Left cardiac atrium (tissue), 4 donors: ENCODE results near the gene WFDC2. TPM values are rescaled to one million over a fixed set of nuclear protein-coding genes. Genes with fewer than 3 reads are reported as not detected.

ENCODE experiments used
- ATAC-seq, 2 donors: fragments of 200-7000 bp; cut with Tn5 transposase; one replicate each; pipeline ENCODE4 v1.9.1; 2020; ENCODE audit warnings: mild to moderate bottlenecking in 2 of 2, moderate library complexity in 2 of 2
- DNase-seq: peaks from one replicate; pipeline ENCODE4 v3.0.0-alpha.2; 2020
- intact Hi-C, 2 donors: fragments of 100-400 bp; cut with DNase I; formaldehyde crosslinking; loops; one replicate each; pipeline versions ENCODE4 v1.14.1 to v1.15.1; 2022 to 2023
- long read RNA-seq: library from polyadenylated mRNA; unstranded; transcript quantifications from one replicate; pipeline ENCODE4 v2.0.0, GENCODE V29; 2021
- total RNA-seq, 2 donors: library from RNA; stranded (reverse); fragmentation: NEBNext Ultra II Directional; extraction: Animal tissue kit (Norgen Biotek cat#: 25700); gene quantifications; one replicate each; pipeline ENCODE4 v1.2.1, GENCODE V29; 2021
- donor health status: DM: no; HTN: yes; CAD: no.
- donor health status: DM: no; HTN: yes; CAD: no; lungs with severe emphysema.
- donor health status: DM: yes; HTN: yes; CAD: no.
- donor health status: Dilated cardiomyopathy.

The WFDC2 gene, protein sequence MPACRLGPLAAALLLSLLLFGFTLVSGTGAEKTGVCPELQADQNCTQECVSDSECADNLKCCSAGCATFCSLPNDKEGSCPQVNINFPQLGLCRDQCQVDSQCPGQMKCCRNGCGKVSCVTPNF
- total RNA-seq: 1 to 10 TPM in 1 of 2 donors, under 1 TPM in 1; 0.52 to 6.9 TPM
- long read RNA-seq: 0 reads

DNA sequence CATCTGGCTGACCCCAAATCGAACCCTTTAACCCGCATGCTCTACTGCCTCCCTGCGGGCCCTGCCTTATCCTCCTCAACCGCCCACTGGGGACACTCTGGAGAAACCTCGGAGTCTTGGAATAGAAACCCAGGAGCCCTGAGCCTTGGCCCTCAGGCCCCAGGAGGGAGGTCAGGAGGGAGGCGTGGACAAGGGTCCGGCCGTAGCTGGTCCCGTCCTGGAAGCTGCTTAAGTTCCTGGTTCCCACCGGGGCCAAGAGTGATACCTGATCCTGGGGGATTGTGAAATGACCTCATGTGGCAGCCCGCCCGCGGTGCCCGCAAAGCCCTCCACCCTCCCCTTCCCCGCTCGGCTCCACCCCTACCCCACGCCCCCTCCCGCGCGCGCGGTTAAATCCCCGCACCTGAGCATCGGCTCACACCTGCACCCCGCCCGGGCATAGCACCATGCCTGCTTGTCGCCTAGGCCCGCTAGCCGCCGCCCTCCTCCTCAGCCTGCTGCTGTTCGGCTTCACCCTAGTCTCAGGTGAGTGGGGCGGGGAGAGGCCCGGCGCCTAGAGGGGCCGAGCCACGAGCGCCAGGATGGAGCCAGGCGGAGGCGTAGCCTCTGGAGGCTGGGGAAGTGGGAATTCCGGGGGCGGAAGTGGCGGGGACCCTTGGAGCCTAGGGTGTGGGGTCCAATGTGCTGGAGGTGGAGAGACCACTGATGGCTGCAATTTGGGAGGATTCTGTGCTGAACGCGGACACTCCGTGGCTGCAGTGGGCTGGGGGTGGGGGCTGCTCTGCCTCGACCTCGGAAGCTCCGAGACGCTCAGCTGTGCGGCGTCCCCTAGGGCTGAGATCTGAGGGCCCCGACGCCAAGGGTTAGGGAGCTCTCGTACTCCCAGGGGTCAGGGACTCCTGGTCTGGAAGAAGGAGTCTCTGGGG is at the start of gene WFDC2:
Gene WFDC2 (plus strand): TSS at position 418 of the 926 bp plus-strand sequence. CDS start 29 bp downstream, at position 447.
- ATAC-seq (peak; percentile 40 to 66), DNase-seq (no peak)
- intact Hi-C loops: no loop called here

DNA sequence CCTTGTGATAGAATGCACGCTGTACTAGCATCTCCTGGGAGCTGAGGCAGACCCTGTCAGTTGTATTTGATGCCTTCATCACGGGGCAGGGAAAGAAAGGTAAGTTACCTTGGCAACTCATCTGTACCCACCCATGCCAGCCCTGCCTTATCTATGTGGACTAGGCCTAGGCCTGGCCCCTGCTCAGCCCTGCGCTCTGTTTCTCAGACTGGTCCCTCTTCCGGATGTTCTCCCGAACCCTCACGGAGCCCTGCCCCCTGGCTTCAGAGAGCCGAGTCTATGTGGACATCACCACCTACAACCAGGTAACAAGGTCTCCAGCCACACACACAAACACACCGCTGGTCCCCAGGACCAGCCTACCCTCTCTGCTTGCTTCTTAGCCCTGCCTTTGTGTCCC is 49.4 kb upstream of the WFDC2 start:
- intact Hi-C loops: no loop called here
- ATAC-seq: peak in 1 of 2 donors; percentile 6
- no peak for DNase-seq

DNA sequence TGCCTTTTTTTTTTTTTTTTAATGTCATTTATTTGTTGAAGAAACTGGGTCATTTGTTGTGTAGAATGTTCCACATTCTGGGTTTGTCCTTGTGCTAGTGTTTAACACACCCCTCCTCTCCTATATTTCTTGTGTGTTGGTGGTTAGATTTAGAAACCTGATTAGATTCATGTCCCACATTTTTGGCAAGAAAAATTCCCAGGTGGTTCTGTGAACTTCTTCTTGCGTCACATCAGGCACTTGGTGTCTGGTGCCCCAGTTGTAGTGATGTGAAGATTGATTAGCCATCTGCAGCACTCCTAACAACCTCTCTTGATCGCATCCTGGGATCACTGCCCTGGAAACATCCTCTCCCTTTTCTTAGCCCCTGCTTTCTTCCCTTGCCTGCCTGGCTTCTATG is 45.9 kb upstream of the WFDC2 start:
- intact Hi-C loops: no loop called here
- ATAC-seq: no peak
- no peak for DNase-seq

DNA sequence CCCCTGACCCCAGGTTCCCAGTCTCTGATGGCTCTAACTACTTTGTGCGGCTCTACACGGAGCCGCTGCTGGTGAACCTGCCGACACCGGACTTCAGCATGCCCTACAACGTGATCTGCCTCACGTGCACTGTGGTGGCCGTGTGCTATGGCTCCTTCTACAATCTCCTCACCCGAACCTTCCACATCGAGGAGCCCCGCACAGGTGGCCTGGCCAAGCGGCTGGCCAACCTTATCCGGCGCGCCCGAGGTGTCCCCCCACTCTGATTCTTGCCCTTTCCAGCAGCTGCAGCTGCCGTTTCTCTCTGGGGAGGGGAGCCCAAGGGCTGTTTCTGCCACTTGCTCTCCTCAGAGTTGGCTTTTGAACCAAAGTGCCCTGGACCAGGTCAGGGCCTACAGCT is 44.0 kb upstream of the WFDC2 start:
- DNase-seq (no peak), ATAC-seq (no peak)
- intact Hi-C loops: no loop called here

DNA sequence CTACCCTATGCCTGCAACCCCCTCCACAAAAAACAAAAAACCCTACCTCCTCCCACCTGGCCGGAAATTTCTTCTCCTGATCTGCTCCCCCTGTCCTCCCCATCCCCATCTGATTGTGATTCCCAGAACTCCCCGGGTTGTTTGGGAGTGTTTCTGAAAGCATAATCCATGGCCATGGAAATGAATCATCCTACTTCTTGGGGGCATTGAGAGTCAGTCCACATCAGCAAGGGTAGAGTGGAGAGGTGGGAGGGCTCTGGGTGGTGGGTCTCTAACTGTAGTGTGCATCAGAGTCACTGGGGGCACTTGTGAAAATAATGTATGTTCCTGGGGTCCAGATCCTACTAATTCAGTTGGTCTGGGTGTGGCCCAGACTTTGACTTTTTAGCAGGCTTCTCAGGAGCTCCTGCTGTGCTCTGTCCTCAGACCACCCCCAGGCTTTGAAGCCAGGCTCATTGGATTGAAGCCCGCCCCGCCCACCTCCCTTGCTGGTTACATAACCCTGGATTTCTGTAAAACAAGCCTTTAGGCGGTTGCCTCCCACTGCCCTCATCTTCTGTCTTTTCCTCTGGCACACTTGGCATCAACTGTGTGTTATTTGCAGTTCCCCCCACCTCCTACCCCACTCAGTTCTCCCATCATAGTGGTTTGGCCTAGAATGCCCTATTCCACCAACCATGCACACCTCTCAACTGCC is 43.1 kb upstream of the WFDC2 start:
- peak; percentile 45 to 77 for ATAC-seq

DNA sequence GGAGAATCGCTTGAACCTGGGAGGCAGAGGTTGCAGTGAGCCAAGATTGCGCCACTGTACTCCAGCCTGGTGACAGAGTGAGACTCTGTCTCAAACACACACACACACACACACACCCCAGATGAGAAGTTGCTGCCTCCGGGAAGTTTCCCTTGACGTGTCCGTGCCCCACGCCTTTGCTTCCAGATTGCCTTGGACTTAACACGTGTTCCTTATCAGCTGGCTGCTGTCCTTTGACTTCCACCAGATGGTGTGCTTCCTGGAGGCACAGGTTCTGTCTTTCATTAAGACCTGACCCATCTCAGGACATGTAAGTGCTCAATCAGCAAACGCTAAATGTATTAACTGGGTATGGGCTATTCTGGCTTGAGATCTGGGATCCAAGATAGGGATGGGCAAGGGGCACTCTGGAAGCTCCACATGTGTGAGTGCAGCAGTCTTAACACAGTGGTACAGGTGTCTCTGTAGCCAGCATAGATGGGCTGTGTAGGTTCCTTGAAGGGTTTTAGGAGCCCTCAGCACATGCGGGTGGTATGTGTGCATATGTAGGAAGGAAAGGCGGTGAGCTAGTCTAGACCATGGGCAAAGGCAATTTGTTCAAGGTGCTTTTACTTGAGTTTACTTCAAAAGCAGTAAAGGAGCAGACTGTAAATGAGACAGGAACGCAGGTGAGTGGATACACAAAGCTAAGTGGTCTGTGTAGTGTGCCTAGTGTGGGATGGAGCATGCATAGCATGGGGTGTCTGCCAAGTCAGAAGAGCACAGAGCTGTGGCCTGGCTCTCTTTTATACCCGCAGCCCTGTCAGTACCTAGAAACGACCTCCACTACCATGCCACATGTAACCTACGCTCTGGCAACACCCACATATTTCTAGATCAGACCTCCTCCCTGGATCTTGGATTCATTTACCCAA is 42.1 kb upstream of the WFDC2 start:
- intact Hi-C loops: no loop called here
- peak in 1 of 2 donors; percentile 51 for ATAC-seq
- DNase-seq: peak; percentile 58

More for the DNA sequence above, 43.1 kb upstream of the WFDC2 start:
- intact Hi-C loops: no loop called here
- DNase-seq: no peak

DNA sequence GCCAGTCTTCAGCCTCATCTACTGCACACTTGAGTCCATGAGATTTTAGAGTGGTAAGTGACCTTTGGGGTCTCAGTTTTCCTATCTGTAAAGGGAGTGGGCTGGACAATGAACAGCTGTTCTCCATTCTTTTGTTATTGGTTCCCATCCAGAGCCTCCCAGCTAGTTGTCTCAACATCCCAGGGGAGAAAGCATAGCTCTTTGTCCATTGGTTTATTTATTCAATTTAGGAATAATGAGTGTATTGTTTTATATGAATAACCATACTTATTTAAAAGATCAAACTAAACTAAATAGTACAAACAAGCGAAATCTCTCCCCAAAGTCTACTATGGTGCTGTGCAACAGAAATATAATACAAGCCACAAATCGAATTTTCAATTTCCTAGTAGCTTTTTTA is 39.9 kb upstream of the WFDC2 start:
- DNase-seq (no peak), ATAC-seq (no peak)
- intact Hi-C loops: no loop called here

DNA sequence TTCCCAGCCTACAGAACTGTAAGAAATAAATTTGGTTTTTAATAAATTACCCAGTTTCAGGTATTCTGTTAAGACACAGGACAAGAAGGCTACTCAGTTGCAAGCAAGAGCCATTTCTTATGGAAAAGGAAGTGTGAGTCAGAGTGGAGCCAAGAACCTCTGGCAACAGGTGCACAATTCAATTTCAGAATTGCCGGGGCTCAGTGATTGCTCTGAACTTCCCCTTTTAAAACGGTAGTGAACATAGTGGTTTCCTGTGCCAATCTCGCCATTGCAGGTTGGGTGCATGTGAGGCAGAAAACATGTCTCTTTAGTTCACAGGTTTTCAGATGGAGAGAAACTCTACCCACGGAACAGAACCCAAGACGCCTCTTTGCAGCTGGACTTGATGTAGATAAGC is 37.3 kb upstream of the WFDC2 start:
- intact Hi-C loops: no loop called here
- DNase-seq: no peak
- ATAC-seq: no peak

DNA sequence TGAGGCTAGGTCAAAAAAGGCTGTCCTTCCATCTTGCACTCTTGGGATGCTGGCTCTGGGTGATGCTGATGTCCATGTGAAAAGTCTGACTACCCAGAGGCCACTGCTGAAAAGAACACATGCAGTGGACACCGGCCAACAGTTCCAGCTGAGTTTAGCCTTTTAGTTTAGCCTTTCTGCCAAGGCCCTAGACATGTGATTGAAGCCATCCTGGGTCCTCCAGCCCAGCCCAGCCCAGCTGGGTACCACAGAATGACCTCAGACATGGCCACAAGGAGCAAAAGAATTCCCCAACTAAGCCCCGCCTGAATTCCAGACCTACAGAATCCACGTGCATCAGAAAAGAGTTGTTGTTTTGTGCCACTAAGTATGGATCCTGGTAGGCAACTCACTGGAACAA is 36.2 kb upstream of the WFDC2 start:
- intact Hi-C loops: no loop called here
- DNase-seq (peak; percentile 70), ATAC-seq (peak; percentile 71 to 79)

DNA sequence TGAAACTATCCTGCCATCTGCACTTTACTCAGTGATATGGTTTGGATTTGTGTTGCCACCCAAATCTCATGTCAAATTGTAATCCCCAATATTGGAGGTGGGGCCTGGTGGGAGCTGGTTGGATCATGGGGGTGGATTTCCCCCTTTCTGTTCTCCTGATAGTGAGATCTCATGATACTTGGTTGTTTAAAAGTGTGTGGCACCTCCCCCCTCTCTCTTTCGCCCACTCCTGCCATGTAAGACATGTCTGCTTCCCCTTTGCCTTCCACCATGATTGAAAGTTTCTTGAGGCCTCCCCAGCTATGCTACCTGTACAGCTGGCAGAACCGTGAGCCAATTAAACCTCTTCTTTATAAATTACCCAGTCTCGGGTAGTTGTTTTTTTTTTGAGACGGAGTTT is 35.6 kb upstream of the WFDC2 start:
- intact Hi-C loops: no loop called here
- DNase-seq (no peak), ATAC-seq (no peak)

DNA sequence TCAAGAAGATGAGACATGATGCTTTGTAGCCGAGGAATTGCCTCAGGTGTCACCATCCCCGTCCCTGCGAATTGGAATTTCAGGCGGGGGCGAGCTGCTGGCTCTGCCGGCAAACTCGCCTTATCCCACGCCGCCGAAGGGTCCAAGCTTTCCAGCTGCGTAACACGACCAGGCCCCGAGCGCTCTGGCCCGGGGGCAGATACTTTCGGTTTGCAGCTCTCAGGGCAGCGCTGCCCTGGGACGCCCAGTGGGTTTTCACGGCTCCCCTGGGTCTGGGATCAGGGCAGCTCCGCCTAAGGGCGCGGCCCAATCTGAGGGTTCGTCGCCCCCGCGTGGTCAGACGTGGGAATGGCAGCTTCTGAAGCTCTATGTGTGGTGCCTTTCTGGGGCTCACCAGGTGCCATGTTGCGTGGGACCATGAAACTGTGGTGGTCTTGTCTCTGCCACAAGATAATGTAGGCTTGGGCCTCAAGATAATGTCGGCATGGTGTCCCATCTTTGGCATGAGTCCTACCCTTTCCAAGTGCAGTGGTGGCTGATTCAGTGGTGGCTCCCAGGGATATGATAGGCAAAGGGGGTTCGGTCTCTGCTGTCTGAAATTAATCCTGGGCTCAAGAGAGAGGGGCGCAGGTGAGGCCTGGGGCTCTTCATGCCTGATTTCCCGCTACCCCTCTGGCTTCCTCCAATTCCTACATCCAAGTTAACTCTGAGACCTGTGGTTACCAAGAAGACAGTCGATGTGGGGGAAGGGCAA is 32.6 kb upstream of the WFDC2 start:
- DNase-seq: peak; percentile 91
- peak; percentile 97 to 98 for ATAC-seq
- intact Hi-C loops: loop anchor here (2.0 to 5.0 kb wide), 3 partner anchors 62 to 114 kb away; no protein-coding TSS in a partner anchor

DNA sequence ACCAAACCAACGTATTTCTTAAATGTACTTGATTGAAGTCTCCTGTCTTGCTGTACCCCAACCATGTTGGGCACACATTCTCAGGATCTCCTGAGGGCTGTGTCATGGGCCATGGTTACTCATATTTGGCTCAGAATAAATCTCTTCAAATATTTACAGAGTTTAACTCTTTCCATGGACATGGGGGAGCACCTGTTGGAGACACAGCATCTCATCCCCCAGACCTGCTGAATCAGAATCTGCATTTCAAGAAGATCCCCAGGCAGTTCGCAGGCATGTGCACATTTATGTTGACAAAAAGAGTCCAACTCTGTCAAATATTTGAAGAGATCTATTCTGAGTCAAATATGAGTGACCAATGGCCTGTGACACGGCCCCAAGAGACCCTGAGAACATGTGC is 29.1 kb upstream of the WFDC2 start:
- ATAC-seq (no peak), DNase-seq (no peak)
- intact Hi-C loops: no loop called here

DNA sequence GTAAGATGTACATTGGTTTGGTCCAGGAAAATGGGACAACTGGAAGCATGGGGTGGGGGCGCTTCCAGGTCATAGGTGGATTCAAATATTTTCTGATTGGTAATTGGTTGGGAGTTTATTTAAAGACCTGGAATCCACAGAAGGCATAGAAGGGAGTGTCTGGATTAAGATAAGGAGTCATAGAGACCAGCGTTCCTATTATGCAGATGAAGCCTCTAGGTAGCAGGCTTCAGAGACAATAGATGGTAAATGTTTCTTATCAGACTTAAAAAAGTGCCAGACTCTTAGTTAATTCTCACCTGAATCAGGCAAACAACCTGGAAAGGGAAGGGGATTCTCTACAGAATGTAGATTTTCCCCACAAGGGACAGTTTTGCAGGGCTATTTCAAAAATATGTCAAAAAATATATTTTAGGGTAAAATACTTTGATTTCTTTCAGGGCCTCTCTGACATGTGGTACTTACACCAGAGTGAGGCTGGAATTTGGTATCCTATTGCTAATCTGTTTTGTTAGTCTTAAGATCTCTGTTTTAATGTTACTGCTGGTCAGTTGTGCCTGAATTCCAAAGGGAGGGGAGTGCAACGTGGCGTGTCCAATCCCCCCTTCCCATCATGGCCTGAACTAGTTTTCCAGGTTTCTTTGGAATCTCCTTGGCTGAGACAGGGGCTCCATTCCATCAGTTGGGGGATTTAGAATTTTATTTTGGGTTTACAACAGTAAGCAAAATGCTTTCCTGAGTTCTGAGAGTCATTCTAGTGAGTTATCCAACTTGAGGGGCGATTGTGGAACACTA is 28.5 kb upstream of the WFDC2 start:
- DNase-seq (no peak), ATAC-seq (no peak)
- intact Hi-C loops: no loop called here

DNA sequence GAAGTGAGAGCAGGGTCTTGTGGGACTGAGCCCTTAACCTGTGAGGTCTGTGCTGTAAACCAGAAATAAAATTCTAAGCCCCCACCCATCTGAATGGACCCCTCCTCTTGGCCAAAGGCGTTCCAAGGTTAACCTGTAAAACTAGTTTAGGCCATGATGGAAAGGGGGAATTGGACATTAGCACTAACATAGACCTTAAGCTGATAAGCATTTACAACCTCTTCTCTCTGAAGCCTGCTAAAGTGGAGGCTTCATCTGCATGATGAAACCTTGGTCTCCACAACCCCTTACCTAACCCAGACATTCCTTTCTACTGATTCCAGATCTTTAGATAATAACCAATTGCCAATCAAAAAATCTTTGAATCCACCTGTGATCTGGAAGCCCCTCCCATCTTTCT is 27.8 kb upstream of the WFDC2 start:
- ATAC-seq (no peak), DNase-seq (no peak)
- intact Hi-C loops: no loop called here

DNA sequence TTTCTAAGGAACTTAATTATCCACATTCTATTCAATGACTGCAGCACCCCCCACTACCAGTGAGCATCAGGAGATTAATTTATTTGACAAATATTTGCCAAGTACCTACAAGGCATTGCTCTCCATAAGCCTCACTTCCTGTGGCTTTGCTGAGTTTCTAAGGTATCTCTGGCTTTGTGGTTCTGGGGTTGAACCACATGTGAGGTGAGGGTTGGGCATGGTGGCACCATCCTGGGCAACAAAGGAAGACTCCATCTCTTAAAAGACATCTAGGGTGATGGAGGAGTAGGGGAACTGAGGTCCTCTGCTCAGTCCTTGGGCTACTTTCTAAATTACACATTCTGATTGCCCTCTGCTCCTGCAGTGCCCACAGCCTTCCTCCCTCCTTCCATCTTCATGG is 25.5 kb upstream of the WFDC2 start:
- intact Hi-C loops: no loop called here
- DNase-seq (no peak), ATAC-seq (no peak)

DNA sequence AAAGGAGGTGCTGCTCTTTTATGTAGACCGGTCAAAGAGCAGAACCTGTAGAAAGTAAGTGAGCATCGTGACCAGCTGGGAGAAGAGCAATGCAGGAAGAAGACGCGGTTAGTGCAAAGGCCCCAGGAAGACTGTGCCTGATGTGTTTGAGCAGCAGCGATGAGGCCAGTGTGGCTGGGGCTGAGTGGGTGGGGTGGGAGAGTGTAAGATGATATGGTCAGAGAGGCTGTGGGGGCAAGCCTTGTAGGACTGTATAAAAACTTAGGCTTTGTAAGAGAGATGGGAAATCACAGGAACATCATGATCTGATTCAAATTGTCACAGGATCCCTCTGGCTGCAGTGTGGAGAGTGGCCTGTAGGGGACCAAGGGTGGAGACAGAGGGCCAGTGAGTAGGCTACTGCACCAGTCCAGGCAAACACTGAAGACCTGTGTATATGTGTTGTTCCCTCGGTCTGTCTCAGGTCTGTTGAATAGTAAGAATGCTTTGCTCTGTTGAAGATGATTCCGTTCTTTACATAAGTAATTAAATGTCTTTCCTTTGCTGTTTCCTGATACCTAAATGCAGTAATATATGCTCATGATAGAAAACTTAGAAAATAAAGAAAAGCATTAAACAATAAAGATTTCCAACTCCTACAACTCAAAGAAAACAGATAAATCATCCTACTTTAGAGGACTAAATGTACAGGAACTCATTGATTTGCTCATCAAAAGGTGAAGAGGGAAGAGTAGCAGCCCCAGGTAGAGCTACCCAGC is 23.6 kb upstream of the WFDC2 start:
- intact Hi-C loops: loop anchor here in 1 of 2 donors (5.0 kb wide), 1 partner anchor 129 kb away; no protein-coding TSS in a partner anchor
- peak in 1 of 2 donors; percentile 23 for ATAC-seq
- DNase-seq: no peak

DNA sequence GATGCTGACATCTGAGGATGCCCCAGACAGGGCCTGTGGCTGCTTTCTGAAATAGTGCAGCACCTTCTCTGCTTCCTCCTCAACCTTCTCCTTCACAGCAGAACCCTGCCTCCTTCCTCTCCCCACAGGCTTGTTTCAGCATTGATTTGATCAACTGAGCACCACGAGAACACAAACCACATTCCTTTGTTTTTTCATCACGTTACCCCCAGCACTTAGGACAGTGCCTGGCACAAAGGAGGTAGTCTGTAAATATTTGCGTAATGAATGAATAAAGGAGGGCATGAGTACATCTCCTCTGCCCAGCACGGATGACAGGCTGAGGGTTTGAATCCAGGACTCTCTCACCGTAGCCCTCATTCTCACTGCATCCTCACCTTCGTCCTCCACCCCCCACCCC is 21.3 kb upstream of the WFDC2 start:
- no peak for DNase-seq
- intact Hi-C loops: loop anchor here in 1 of 2 donors (5.0 kb wide), 1 partner anchor 131 kb away; no protein-coding TSS in a partner anchor

More for the DNA sequence above, 21.3 kb upstream of the WFDC2 start:
- ATAC-seq: no peak
